ENCODE results near the gene RPL22.

RPL22 gene

GRCh38 chr1:6184083-6184783, 15.2 kb downstream of the RPL22 start:
- Histone ChIP-seq H3K4me1 (ENCODE audit: control insufficient read depth in 5 of 5, insufficient read depth in 5 of 5, low read length in 5 of 5) (peaks cover 0 to 26% (median 14%) of the 10 kb centered on the region in 5 donors), H3K27ac (ENCODE audit: low read depth, low read length) (no peak overlapping the region), H3K36me3 (ENCODE audit: control insufficient read depth in 5 of 5, insufficient read depth in 5 of 5, low read length in 5 of 5) (peaks cover 4 to 45% (median 28%) of the 10 kb centered on the region in 5 donors), H3K9me3 (ENCODE audit: control insufficient read depth in 5 of 5, low read length in 5 of 5) (no peaks in the 10 kb centered on the region), H3K27me3 (ENCODE audit: control insufficient read depth in 5 of 5, insufficient read depth in 4 of 5, low read length in 5 of 5) (peaks cover 4 to 13% (median 12%) of the 10 kb centered on the region in 5 donors), H3K4me3 (ENCODE audit: low read depth in 1 of 5, low read length in 5 of 5) (no peak overlapping the region), H3K9ac (ENCODE audit: low read length in 5 of 5) (no peak overlapping the region)

- Histone ChIP-seq H3K4me1 (ENCODE audit: control insufficient read depth in 5 of 5, insufficient read depth in 5 of 5, low read length in 5 of 5) (peaks cover 0 to 33% (median 20%) of the 10 kb centered on the region in 5 donors), H3K36me3 (ENCODE audit: control insufficient read depth in 5 of 5, insufficient read depth in 5 of 5, low read length in 5 of 5) (peaks cover 4 to 38% (median 23%) of the 10 kb centered on the region in 5 donors), H3K9ac (ENCODE audit: low read length in 5 of 5) (no peak overlapping the region), H3K9me3 (ENCODE audit: control insufficient read depth in 5 of 5, low read length in 5 of 5) (no peaks in the 10 kb centered on the region), H3K27ac (ENCODE audit: low read depth, low read length) (no peak overlapping the region), H3K4me3 (ENCODE audit: low read depth in 1 of 5, low read length in 5 of 5) (no peak overlapping the region), H3K27me3 (ENCODE audit: control insufficient read depth in 5 of 5, insufficient read depth in 4 of 5, low read length in 5 of 5) (peaks cover 10 to 20% (median 18%) of the 10 kb centered on the region in 5 donors)
These were observed 15.8 kb downstream of the RPL22 start for GRCh38 chr1:6183520-6183989.

- Histone ChIP-seq H3K4me3 (ENCODE audit: low read depth in 1 of 5, low read length in 5 of 5) (no peak overlapping the region), H3K4me1 (ENCODE audit: control insufficient read depth in 5 of 5, insufficient read depth in 5 of 5, low read length in 5 of 5) (peaks cover 0 to 33% (median 20%) of the 10 kb centered on the region in 5 donors), H3K27me3 (ENCODE audit: control insufficient read depth in 5 of 5, insufficient read depth in 4 of 5, low read length in 5 of 5) (peaks cover 32 to 42% (median 40%) of the 10 kb centered on the region in 5 donors), H3K9ac (ENCODE audit: low read length in 5 of 5) (no peak overlapping the region), H3K27ac (ENCODE audit: low read depth, low read length) (no peak overlapping the region), H3K36me3 (ENCODE audit: control insufficient read depth in 5 of 5, insufficient read depth in 5 of 5, low read length in 5 of 5) (peaks cover 4 to 18% (median 10%) of the 10 kb centered on the region in 5 donors), H3K9me3 (ENCODE audit: control insufficient read depth in 5 of 5, low read length in 5 of 5) (no peaks in the 10 kb centered on the region)
These were observed 18.0 kb downstream of the RPL22 start for GRCh38 chr1:6181347-6181770.

GRCh38 chr1:6180707-6181311, 18.6 kb downstream of the RPL22 start:
- peaks cover 0 to 33% (median 20%) of the 10 kb centered on the region in 5 donors for H3K4me1 ChIP-seq (ENCODE audit: control insufficient read depth in 5 of 5, insufficient read depth in 5 of 5, low read length in 5 of 5)
- H3K27ac ChIP-seq (ENCODE audit: low read depth, low read length) = no peak overlapping the region
- H3K36me3 ChIP-seq (ENCODE audit: control insufficient read depth in 5 of 5, insufficient read depth in 5 of 5, low read length in 5 of 5) = peaks cover 4 to 16% (median 8%) of the 10 kb centered on the region in 5 donors
- H3K27me3 ChIP-seq (ENCODE audit: control insufficient read depth in 5 of 5, insufficient read depth in 4 of 5, low read length in 5 of 5) = peaks cover 37 to 47% (median 43%) of the 10 kb centered on the region in 5 donors
- no peak overlapping the region for H3K4me3 ChIP-seq (ENCODE audit: low read depth in 1 of 5, low read length in 5 of 5)
- H3K9me3 ChIP-seq (ENCODE audit: control insufficient read depth in 5 of 5, low read length in 5 of 5) = no peaks in the 10 kb centered on the region
- H3K9ac ChIP-seq (ENCODE audit: low read length in 5 of 5) = no peak overlapping the region

- peaks cover 38 to 51% (median 43%) of the 10 kb centered on the region in 5 donors for H3K27me3 ChIP-seq (ENCODE audit: control insufficient read depth in 5 of 5, insufficient read depth in 4 of 5, low read length in 5 of 5)
- H3K4me1 ChIP-seq (ENCODE audit: control insufficient read depth in 5 of 5, insufficient read depth in 5 of 5, low read length in 5 of 5) = peaks cover 0 to 28% (median 16%) of the 10 kb centered on the region in 5 donors
- H3K9me3 ChIP-seq (ENCODE audit: control insufficient read depth in 5 of 5, low read length in 5 of 5) = peaks cover 0 to 5% (median 0%) of the 10 kb centered on the region in 5 donors
- H3K36me3 ChIP-seq (ENCODE audit: control insufficient read depth in 5 of 5, insufficient read depth in 5 of 5, low read length in 5 of 5) = peaks cover 2 to 11% (median 4%) of the 10 kb centered on the region in 5 donors
- H3K4me3 ChIP-seq (ENCODE audit: low read depth in 1 of 5, low read length in 5 of 5) = no peak within 1 kb of the TSS
- H3K27ac ChIP-seq (ENCODE audit: low read depth, low read length) = no peak within 1 kb of the TSS
- no peak within 1 kb of the TSS for H3K9ac ChIP-seq (ENCODE audit: low read length in 5 of 5)
These were observed 19.1 kb downstream of the RPL22 start, which contains the start of gene CHD5 for GRCh38 chr1:6180268-6180706. CHD5 (minus strand) TSS chr1:6180321; CDS start chr1:6180023, 298 bp downstream.

- no peak overlapping the region for H3K27ac ChIP-seq (ENCODE audit: low read depth, low read length)
- H3K4me3 ChIP-seq (ENCODE audit: low read depth in 1 of 5, low read length in 5 of 5) = no peak overlapping the region
- H3K4me1 ChIP-seq (ENCODE audit: control insufficient read depth in 5 of 5, insufficient read depth in 5 of 5, low read length in 5 of 5) = peaks cover 0 to 28% (median 13%) of the 10 kb centered on the region in 5 donors
- peaks cover 38 to 56% (median 43%) of the 10 kb centered on the region in 5 donors for H3K27me3 ChIP-seq (ENCODE audit: control insufficient read depth in 5 of 5, insufficient read depth in 4 of 5, low read length in 5 of 5)
- no peak overlapping the region for H3K9ac ChIP-seq (ENCODE audit: low read length in 5 of 5)
- H3K36me3 ChIP-seq (ENCODE audit: control insufficient read depth in 5 of 5, insufficient read depth in 5 of 5, low read length in 5 of 5) = peaks cover 0 to 6% (median 4%) of the 10 kb centered on the region in 5 donors
- H3K9me3 ChIP-seq (ENCODE audit: control insufficient read depth in 5 of 5, low read length in 5 of 5) = peaks cover 0 to 5% (median 0%) of the 10 kb centered on the region in 5 donors
These were observed 19.7 kb downstream of the RPL22 start for GRCh38 chr1:6179564-6180175.

GRCh38 chr1:6178751-6179563, 20.4 kb downstream of the RPL22 start:
- peaks cover 38 to 56% (median 43%) of the 10 kb centered on the region in 5 donors for H3K27me3 ChIP-seq (ENCODE audit: control insufficient read depth in 5 of 5, insufficient read depth in 4 of 5, low read length in 5 of 5)
- H3K9me3 ChIP-seq (ENCODE audit: control insufficient read depth in 5 of 5, low read length in 5 of 5) = peaks cover 0 to 5% (median 0%) of the 10 kb centered on the region in 5 donors
- H3K27ac ChIP-seq (ENCODE audit: low read depth, low read length) = no peak overlapping the region
- no peak overlapping the region for H3K4me3 ChIP-seq (ENCODE audit: low read depth in 1 of 5, low read length in 5 of 5)
- peaks cover 0 to 28% (median 13%) of the 10 kb centered on the region in 5 donors for H3K4me1 ChIP-seq (ENCODE audit: control insufficient read depth in 5 of 5, insufficient read depth in 5 of 5, low read length in 5 of 5)
- H3K9ac ChIP-seq (ENCODE audit: low read length in 5 of 5) = no peak overlapping the region
- H3K36me3 ChIP-seq (ENCODE audit: control insufficient read depth in 5 of 5, insufficient read depth in 5 of 5, low read length in 5 of 5) = no peaks in the 10 kb centered on the region

- peaks cover 41 to 61% (median 49%) of the 10 kb centered on the region in 5 donors for H3K27me3 ChIP-seq (ENCODE audit: control insufficient read depth in 5 of 5, insufficient read depth in 4 of 5, low read length in 5 of 5)
- H3K4me3 ChIP-seq (ENCODE audit: low read depth in 1 of 5, low read length in 5 of 5) = no peak overlapping the region
- no peak overlapping the region for H3K9ac ChIP-seq (ENCODE audit: low read length in 5 of 5)
- peaks cover 0 to 5% (median 0%) of the 10 kb centered on the region in 5 donors for H3K9me3 ChIP-seq (ENCODE audit: control insufficient read depth in 5 of 5, low read length in 5 of 5)
- no peak overlapping the region for H3K27ac ChIP-seq (ENCODE audit: low read depth, low read length)
- no peaks in the 10 kb centered on the region for H3K36me3 ChIP-seq (ENCODE audit: control insufficient read depth in 5 of 5, insufficient read depth in 5 of 5, low read length in 5 of 5)
- H3K4me1 ChIP-seq (ENCODE audit: control insufficient read depth in 5 of 5, insufficient read depth in 5 of 5, low read length in 5 of 5) = peaks cover 0 to 23% (median 10%) of the 10 kb centered on the region in 5 donors
These were observed 21.6 kb downstream of the RPL22 start for GRCh38 chr1:6177681-6178380.

GRCh38 chr1:6176779-6177178, 22.6 kb downstream of the RPL22 start:
- Histone ChIP-seq H3K9me3 (ENCODE audit: control insufficient read depth in 5 of 5, low read length in 5 of 5) (peaks cover 0 to 5% (median 0%) of the 10 kb centered on the region in 5 donors), H3K9ac (ENCODE audit: low read length in 5 of 5) (no peak overlapping the region), H3K27ac (ENCODE audit: low read depth, low read length) (no peak overlapping the region), H3K36me3 (ENCODE audit: control insufficient read depth in 5 of 5, insufficient read depth in 5 of 5, low read length in 5 of 5) (no peaks in the 10 kb centered on the region), H3K4me3 (ENCODE audit: low read depth in 1 of 5, low read length in 5 of 5) (no peak overlapping the region), H3K27me3 (ENCODE audit: control insufficient read depth in 5 of 5, insufficient read depth in 4 of 5, low read length in 5 of 5) (peaks cover 45 to 71% (median 56%) of the 10 kb centered on the region in 5 donors), H3K4me1 (ENCODE audit: control insufficient read depth in 5 of 5, insufficient read depth in 5 of 5, low read length in 5 of 5) (peaks cover 0 to 23% (median 10%) of the 10 kb centered on the region in 5 donors)
